Spleen (tissue), 7 donors: ENCODE measurements around the gene CDK14.

Source experiments
- POLR2A ChIP-seq, 3 donors: fragments of 450-650 bp; IDR thresholded peaks; one replicate each; pipeline ENCODE4 v1.5.1; 2017; ENCODE audit warnings: antibody characterized with exemption in 3 of 3, mild to moderate bottlenecking in 1 of 3
- POLR2AphosphoS5 ChIP-seq, 3 donors: sonication (generic); formaldehyde crosslinking; IDR thresholded peaks; one replicate each; pipeline ENCODE4 v1.5.1; 2017; ENCODE audit warnings: antibody characterized with exemption in 3 of 3
- TF ChIP-seq, protein P1 (sequence below), 11 experiments: fragments of 200-600 bp in 7 of 11; fragments of 450-650 bp in 4 of 11; sonication (generic) in 4 of 11; IDR thresholded peaks in 8 of 11; conservative IDR thresholded peaks in 3 of 11; 1 replicate in 7 of 11; 2 replicates in 4 of 11; pipeline versions ENCODE4 v1.4.0 to v1.8.0; 2016 to 2021; ENCODE audit warnings: antibody characterized with exemption in 11 of 11, inconsistent platforms in 4 of 11, mild to moderate bottlenecking in 1 of 11
- donor health status: DM: no; HTN: no; CAD: no; lungs with moderate emphysema.
- donor health status: DM: no; HTN: no; CAD: no.
- donor health status: DM: no; HTN: no; CAD: no.

DNA sequence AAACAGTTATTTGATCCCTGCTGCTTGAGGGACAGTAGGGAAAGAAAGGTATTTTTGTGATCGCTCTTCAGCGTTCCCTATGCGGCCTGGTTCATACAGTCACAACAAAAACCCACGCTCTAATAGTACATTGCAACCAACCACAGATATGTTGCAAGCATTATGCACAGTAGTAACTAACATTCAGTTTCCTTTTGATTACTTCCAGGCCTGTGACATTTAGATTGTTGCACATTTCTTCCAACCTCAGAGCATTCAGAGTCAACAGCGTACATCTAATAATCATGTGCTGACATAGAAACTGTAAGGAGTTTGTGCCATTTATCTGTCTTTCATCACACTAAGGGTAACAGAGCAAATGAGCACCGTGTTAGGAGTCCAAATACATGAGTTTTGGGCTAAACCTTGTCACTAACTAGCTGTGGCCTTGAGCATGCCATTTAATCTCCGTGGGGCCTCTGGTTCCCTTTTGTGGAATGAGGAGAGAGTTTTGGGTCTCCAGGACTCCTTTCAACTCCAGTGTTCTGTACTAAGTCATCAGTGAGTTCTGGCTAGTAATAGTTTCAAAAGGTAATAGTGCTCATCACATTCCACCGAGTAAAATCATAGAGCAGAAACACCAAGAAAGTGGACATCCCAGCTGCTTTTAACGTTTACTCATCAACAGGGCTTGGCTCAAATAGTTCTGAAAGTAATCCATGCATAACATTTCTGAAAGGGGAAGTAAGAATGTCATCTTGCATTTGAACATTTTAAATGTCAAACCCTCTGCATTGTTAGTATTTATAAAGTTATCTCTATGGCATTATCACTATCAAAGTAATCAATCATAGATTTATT, 569.1 kb downstream of the CDK14 start:
- TF ChIP-seq, protein P1, sequence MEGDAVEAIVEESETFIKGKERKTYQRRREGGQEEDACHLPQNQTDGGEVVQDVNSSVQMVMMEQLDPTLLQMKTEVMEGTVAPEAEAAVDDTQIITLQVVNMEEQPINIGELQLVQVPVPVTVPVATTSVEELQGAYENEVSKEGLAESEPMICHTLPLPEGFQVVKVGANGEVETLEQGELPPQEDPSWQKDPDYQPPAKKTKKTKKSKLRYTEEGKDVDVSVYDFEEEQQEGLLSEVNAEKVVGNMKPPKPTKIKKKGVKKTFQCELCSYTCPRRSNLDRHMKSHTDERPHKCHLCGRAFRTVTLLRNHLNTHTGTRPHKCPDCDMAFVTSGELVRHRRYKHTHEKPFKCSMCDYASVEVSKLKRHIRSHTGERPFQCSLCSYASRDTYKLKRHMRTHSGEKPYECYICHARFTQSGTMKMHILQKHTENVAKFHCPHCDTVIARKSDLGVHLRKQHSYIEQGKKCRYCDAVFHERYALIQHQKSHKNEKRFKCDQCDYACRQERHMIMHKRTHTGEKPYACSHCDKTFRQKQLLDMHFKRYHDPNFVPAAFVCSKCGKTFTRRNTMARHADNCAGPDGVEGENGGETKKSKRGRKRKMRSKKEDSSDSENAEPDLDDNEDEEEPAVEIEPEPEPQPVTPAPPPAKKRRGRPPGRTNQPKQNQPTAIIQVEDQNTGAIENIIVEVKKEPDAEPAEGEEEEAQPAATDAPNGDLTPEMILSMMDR (IDR thresholded peaks at IDR 0.05 in 8 of 11, conservative IDR thresholded peaks at IDR 0.05 in 3 of 11): no peak
- TF ChIP-seq POLR2A (IDR thresholded peaks at IDR 0.05) (no peak), POLR2AphosphoS5 (IDR thresholded peaks at IDR 0.05) (no peak)
